GM06990 (cell line): ENCODE measurements around the gene ZNF768.
A peak's percentile ranks its signal among the peaks of the same experiment; 100 is the strongest.

Source experiments
- DNase-seq: peaks from one replicate; pipeline ENCODE4 v3.0.0-alpha.2; 2011; ENCODE audit not compliant: insufficient read length; ENCODE audit errors: extremely low read depth
- H3K27me3 ChIP-seq: replicated peaks from 2 replicates; pipeline ENCODE4 v1.6.0; 2011; ENCODE audit warnings: low read length; ENCODE audit not compliant: control insufficient read depth, insufficient read depth
- H3K36me3 ChIP-seq: 2 replicates; pipeline ENCODE4 v1.5.1; 2011; ENCODE audit warnings: low read length; ENCODE audit not compliant: control insufficient read depth, insufficient read depth
- H3K4me3 ChIP-seq: replicated peaks from 2 replicates; pipeline ENCODE4 v1.5.1; 2011; ENCODE audit warnings: low read depth, mild to moderate bottlenecking, control low read depth, low read length
- CTCF ChIP-seq: IDR thresholded peaks from 2 replicates; pipeline ENCODE4 v1.5.1; 2011; ENCODE audit warnings: low read length, control low read depth, mild to moderate bottlenecking, inconsistent platforms; ENCODE audit not compliant: insufficient read depth, poor library complexity, severe bottlenecking

Gene ZNF768

GRCh38 chr16:30565984-30566383 lies 39.6 kb upstream of the ZNF768 start:
- Histone ChIP-seq H3K36me3 (no peaks in the 10 kb centered on the region; the same call in 1 of the 2 replicates), H3K27me3 (no peaks in the 10 kb centered on the region), H3K4me3 (no peak overlapping the region)
- no peak for DNase-seq
- TF ChIP-seq CTCF = no peak

GRCh38 chr16:30565526-30565925 lies 39.2 kb upstream of the ZNF768 start:
- Histone ChIP-seq H3K4me3 (no peak overlapping the region), H3K27me3 (no peaks in the 10 kb centered on the region), H3K36me3 (no peaks in the 10 kb centered on the region; the same call in 1 of the 2 replicates)
- no peak for TF ChIP-seq CTCF
- DNase-seq = no peak

GRCh38 chr16:30562021-30562420 lies 35.7 kb upstream of the ZNF768 start:
- no peaks in the 10 kb centered on the region for H3K36me3 ChIP-seq
- DNase-seq = no peak
- H3K27me3 ChIP-seq = no peaks in the 10 kb centered on the region
- H3K4me3 ChIP-seq = no peak overlapping the region
- TF ChIP-seq CTCF = no peak

- no peaks in the 10 kb centered on the region for H3K27me3 ChIP-seq
- H3K36me3 ChIP-seq = no peaks in the 10 kb centered on the region
- H3K4me3 ChIP-seq = no peak overlapping the region
- no peak for TF ChIP-seq CTCF
- peak; percentile 64 for DNase-seq
Measured at GRCh38 chr16:30561089-30561816, 34.9 kb upstream of the ZNF768 start.

- H3K36me3 ChIP-seq = peaks cover 3% of the 10 kb centered on the region; the same call in 1 of the 2 replicates
- no peak for DNase-seq
- H3K27me3 ChIP-seq = no peaks in the 10 kb centered on the region
- no peak overlapping the region for H3K4me3 ChIP-seq
- TF ChIP-seq CTCF = no peak
Measured at GRCh38 chr16:30559690-30560089, 33.3 kb upstream of the ZNF768 start.

- Histone ChIP-seq H3K4me3 (no peak overlapping the region), H3K27me3 (no peaks in the 10 kb centered on the region), H3K36me3 (peaks cover 5% of the 10 kb centered on the region; the same call in 1 of the 2 replicates)
- TF ChIP-seq CTCF = no peak
- DNase-seq = no peak
Measured at GRCh38 chr16:30558789-30559377, 32.5 kb upstream of the ZNF768 start.
